PFSK-1 (cell line): ENCODE data around the gene TTLL5.

Experiments used
- SIN3A ChIP-seq: IDR thresholded peaks from 2 replicates; pipeline ENCODE4 v1.6.1; 2012; ENCODE audit warnings: mild to moderate bottlenecking, low read length, moderate library complexity, borderline replicate concordance; ENCODE audit not compliant: insufficient read depth
- TF ChIP-seq, protein P1 (sequence below), 2 experiments: IDR thresholded peaks; 2 replicates each; pipeline versions ENCODE4 v1.6.1 to v1.8.0; 2011 to 2012; ENCODE audit warnings: low read depth in 2 of 2, low read length in 2 of 2, control low read depth in 1 of 2, inconsistent platforms in 1 of 2, mild to moderate bottlenecking in 1 of 2, moderate library complexity in 1 of 2; ENCODE audit not compliant: insufficient read depth in 1 of 2

DNA sequence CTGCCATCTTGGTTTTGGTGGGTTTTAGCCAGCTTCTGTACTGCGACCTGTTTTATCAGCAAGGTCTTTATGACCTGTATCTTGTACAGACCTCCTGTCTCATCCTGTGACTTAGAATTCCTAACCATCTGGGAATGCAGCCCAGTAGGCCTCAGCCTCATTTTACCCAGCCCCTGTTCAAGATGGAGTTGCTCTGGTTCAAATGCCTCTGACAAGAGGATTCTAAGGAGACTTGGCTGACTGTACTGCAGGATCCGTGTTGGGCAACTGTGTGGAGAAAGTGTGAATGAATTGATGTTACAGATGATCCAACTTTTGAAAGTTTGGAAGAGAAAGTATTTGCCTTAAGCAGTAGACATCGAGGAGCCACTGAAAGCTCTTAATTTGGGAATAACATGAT is 91.0 kb downstream of the TTLL5 start:
- TF ChIP-seq, protein P1, sequence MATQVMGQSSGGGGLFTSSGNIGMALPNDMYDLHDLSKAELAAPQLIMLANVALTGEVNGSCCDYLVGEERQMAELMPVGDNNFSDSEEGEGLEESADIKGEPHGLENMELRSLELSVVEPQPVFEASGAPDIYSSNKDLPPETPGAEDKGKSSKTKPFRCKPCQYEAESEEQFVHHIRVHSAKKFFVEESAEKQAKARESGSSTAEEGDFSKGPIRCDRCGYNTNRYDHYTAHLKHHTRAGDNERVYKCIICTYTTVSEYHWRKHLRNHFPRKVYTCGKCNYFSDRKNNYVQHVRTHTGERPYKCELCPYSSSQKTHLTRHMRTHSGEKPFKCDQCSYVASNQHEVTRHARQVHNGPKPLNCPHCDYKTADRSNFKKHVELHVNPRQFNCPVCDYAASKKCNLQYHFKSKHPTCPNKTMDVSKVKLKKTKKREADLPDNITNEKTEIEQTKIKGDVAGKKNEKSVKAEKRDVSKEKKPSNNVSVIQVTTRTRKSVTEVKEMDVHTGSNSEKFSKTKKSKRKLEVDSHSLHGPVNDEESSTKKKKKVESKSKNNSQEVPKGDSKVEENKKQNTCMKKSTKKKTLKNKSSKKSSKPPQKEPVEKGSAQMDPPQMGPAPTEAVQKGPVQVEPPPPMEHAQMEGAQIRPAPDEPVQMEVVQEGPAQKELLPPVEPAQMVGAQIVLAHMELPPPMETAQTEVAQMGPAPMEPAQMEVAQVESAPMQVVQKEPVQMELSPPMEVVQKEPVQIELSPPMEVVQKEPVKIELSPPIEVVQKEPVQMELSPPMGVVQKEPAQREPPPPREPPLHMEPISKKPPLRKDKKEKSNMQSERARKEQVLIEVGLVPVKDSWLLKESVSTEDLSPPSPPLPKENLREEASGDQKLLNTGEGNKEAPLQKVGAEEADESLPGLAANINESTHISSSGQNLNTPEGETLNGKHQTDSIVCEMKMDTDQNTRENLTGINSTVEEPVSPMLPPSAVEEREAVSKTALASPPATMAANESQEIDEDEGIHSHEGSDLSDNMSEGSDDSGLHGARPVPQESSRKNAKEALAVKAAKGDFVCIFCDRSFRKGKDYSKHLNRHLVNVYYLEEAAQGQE (IDR thresholded peaks at IDR 0.05; ENCODE audit: insufficient read depth in 1 of 2, low read depth in 2 of 2, low read length in 2 of 2) = no peak
- TF ChIP-seq SIN3A = no peak
